ENCODE results near the gene RASSF6.
A peak's percentile ranks its signal among the peaks of the same experiment; 100 is the strongest.

GRCh38 chr4:73653695-73654106 lies 33.5 kb upstream of the RASSF6 start:
- TF ChIP-seq CTCF (IDR thresholded peaks at IDR 0.05; ENCODE audit: control extremely low read depth in 1 of 3, insufficient read depth in 1 of 3, low read depth in 1 of 3, low read length in 3 of 3) = peak; percentile 17 to 70 (median 44)
- no peak for TF ChIP-seq RFX5 (IDR thresholded peaks at IDR 0.05; ENCODE audit: borderline replicate concordance, low read depth, low read length)
- TF ChIP-seq POLR2A (IDR thresholded peaks at IDR 0.05; ENCODE audit: control extremely low read depth in 1 of 2, low read depth in 2 of 2, low read length in 2 of 2) = no peak
- TF ChIP-seq TAF1 (IDR thresholded peaks at IDR 0.05; ENCODE audit: low read depth, low read length) = no peak
- no peak for TF ChIP-seq TAF7 (optimal IDR thresholded peaks at IDR 0.05; ENCODE audit: borderline replicate concordance, low read depth, low read length)
- no peak for TF ChIP-seq POLR2AphosphoS5 (IDR thresholded peaks at IDR 0.05; ENCODE audit: low read depth, low read length)

Data from H1 (cell line).